Measurements from ENCODE around the gene ASB4.
A peak's percentile ranks its signal among the peaks of the same experiment; 100 is the strongest.
"Not testable (repeated sequence)": the region's sequence is repeated elsewhere in the genome, so short reads cannot be mapped to it uniquely, and the experiment has no call there.

Gene ASB4

GRCh38 chr7:95485391-95486123, at the start of gene ASB4:
TSS of gene ASB4 (plus strand) at chr7:95485943. CDS start at chr7:95485972, 29 bp downstream.
- no peak for DNase-seq (ENCODE audit: low spot score)

GRCh38 chr7:95436407-95436806, 49.3 kb upstream of the ASB4 start:
- DNase-seq (ENCODE audit: low spot score) = no peak

- no peak for DNase-seq (ENCODE audit: low spot score)
Observed at GRCh38 chr7:95440394-95441038, 45.2 kb upstream of the ASB4 start.

- DNase-seq (ENCODE audit: low spot score) = no peak
Observed at GRCh38 chr7:95441042-95441823, 44.5 kb upstream of the ASB4 start.

GRCh38 chr7:95444796-95445195, 40.9 kb upstream of the ASB4 start:
- DNase-seq (ENCODE audit: low spot score) = no peak

- DNase-seq (ENCODE audit: low spot score) = no peak
Observed at GRCh38 chr7:95446618-95447017, 39.1 kb upstream of the ASB4 start.

GRCh38 chr7:95454438-95455045, 31.2 kb upstream of the ASB4 start:
- DNase-seq (ENCODE audit: low spot score) = no peak

- no peak for DNase-seq (ENCODE audit: low spot score)
Observed at GRCh38 chr7:95457947-95458346, 27.8 kb upstream of the ASB4 start.

- not testable (repeated sequence) for DNase-seq (ENCODE audit: low spot score)
Observed at GRCh38 chr7:95460653-95461052, 25.1 kb upstream of the ASB4 start.

- no peak for DNase-seq (ENCODE audit: low spot score)
Observed at GRCh38 chr7:95467912-95468607, 17.7 kb upstream of the ASB4 start.

GRCh38 chr7:95469187-95469586, 16.6 kb upstream of the ASB4 start:
- no peak for DNase-seq (ENCODE audit: low spot score)

- DNase-seq (ENCODE audit: low spot score) = no peak
Observed at GRCh38 chr7:95469848-95470247, 15.9 kb upstream of the ASB4 start.

- DNase-seq (ENCODE audit: low spot score) = no peak
Observed at GRCh38 chr7:95470452-95470851, 15.3 kb upstream of the ASB4 start.

GRCh38 chr7:95471071-95471470, 14.7 kb upstream of the ASB4 start:
- no peak for DNase-seq (ENCODE audit: low spot score)

- DNase-seq (ENCODE audit: low spot score) = no peak
Observed at GRCh38 chr7:95472581-95473161, 13.1 kb upstream of the ASB4 start.

GRCh38 chr7:95473276-95473985, 12.3 kb upstream of the ASB4 start:
- no peak for DNase-seq (ENCODE audit: low spot score)

- no peak for DNase-seq (ENCODE audit: low spot score)
Observed at GRCh38 chr7:95476072-95476847, 9.5 kb upstream of the ASB4 start.

GRCh38 chr7:95476904-95477594, 8.7 kb upstream of the ASB4 start:
- DNase-seq (ENCODE audit: low spot score) = peak; percentile 82

- DNase-seq (ENCODE audit: low spot score) = peak; percentile 70
Observed at GRCh38 chr7:95478272-95479037, 7.3 kb upstream of the ASB4 start.
